Measurements from ENCODE around the gene HOPX.
A peak's percentile ranks its signal among the peaks of the same experiment; 100 is the strongest.
"Not testable (repeated sequence)": the region's sequence is repeated elsewhere in the genome, so short reads cannot be mapped to it uniquely, and the experiment has no call there.

Gene HOPX

DNA sequence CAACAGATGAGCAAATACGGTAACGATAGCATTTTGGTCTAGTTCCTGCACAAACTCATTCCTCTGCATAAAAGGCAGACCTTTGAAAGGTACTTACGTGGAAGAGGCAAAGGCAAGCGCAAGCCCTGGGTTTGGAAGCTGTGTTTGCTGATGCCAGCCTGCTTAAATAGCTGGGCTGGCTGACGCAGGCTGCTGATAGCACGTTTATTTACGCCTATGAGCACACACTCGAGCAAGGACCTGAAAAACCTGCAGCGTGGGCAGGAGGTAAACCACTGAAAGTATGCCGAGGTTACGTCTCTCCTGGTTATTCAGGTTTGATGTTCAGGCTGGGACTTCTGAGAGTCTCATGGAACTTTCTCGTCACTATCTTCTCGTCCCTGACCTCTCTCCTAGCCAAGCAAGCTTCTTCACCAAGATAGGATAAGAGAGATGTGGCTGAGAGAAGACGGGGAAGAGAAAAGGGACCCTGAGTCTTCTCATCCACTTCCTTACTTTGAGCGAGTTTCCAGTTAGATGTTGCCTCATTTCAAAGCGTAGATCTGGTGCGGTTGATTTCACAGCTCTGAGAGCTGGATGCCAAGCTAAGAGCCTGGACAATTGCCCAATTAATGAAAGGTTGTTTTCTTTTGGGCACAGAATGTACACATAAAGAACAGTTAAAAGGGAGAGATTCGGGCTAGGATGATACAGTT, at the start of gene HOPX:
TSS of gene HOPX (minus strand) at position 139 of the 695 bp plus-strand sequence. CDS start 23,480 bp downstream, outside the sequence.
- DNase-seq (ENCODE audit: low read depth in 2 of 2): peak; percentile 54 to 71

DNA sequence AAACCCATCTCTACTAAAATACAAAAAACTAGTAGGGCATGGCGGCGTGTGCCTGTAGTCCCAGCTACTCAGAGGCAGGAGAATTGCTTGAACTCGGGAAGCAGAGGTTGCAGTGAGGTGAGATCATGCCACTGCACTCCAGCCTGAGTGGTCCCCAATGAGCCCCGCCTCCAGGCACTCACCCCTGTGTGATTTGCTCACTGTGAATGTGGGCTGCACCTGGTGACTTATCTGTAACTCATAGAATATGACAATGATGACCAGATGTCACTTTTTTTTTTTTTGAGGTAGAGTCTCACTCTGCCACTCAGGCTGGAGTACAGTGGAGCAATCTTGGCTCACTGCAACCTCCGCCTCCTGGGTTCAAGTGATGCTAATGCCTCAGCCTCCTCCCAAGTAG, 49.0 kb upstream of the HOPX start:
- DNase-seq (ENCODE audit: low read depth in 2 of 2): no peak

DNA sequence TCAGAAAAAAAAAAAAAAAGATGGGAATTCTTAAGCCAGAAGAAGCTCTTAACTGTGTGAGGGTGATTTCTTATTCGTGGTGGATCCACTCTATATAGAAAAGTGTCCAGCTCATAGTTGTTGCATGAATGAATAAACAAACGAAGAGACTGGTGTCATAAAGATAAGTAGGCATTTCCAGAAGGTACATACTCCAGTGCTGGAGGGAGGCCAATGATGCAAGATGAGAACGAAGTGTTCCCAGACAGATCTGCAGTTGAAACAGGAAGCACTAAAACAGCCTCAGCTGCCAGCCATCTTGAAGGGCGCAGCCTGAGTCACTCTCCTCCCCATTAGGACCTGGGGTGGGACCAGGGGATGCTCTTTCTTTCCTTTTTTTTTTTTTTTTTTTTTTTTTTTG, 47.4 kb upstream of the HOPX start:
- no peak for DNase-seq (ENCODE audit: low read depth in 2 of 2)

DNA sequence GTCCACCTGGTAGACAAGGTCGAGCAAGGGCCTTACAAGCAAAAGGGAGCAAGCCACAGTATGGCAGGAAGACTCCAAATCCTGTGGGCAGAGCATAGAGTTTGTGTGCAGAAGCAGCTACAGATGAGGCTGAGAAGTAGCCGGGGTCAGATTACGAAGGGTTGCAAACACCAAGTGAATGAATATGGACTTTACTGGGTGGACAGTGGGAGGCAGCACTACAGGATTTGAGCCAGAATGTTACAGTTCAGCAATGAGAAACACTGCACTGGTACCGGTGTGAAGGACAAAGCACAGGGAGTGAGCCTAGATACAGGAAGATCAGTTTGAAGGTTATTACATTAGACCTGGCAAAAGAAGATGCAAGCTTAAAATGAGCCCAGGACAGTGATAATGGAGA, 46.1 kb upstream of the HOPX start:
- no peak for DNase-seq (ENCODE audit: low read depth in 2 of 2)

GRCh38 chr4:56726593-56726992, 45.5 kb upstream of the HOPX start:
- not testable (repeated sequence) for DNase-seq (ENCODE audit: low read depth in 2 of 2)

- DNase-seq (ENCODE audit: low read depth in 2 of 2): no peak
Observed at GRCh38 chr4:56723659-56724230, 42.6 kb upstream of the HOPX start.

- DNase-seq (ENCODE audit: low read depth in 2 of 2): peak; percentile 34 to 45
Observed at GRCh38 chr4:56723201-56723605, 42.1 kb upstream of the HOPX start.

DNA sequence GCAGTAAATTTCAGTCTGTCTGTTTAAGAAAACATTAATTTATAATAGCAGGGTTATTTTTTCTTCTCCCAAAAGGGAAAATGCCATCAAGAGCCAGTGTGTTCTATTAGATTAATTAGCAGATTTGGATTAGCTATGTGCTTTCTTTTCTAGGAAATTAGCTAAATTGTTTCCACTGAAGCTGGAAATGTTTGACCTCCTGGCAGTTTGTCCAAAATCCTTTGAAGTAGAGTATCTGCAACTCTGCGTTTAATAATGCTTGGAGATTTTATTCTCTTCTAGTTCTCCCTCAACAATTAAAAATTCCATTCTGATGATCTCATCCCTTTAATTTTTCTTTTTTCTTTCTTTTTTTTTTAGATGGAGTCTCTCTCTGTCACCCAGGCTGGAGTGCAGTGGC, 27.1 kb upstream of the HOPX start:
- DNase-seq (ENCODE audit: low read depth in 2 of 2): no peak

DNA sequence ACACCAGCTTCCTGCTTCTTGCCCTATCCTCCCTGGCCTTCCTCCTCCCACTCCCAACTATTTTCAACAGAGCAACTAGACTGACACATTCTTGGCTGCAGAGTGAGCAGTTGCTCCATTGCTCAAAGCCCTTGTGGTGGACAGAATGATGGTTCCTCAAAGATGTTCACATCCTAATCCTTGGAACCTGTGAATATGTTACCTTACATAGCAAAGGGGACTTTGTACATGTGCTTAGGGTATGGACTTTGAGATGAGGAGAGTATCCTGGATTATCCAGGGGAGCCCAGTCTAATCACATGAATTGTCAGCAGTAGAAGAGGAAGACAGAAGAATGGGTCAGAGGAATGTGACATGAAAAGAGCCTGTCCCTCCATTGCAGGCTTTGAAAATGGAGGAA, 24.9 kb upstream of the HOPX start:
- DNase-seq (ENCODE audit: low read depth in 2 of 2): no peak

- DNase-seq (ENCODE audit: low read depth in 2 of 2): no peak
Observed at GRCh38 chr4:56705334-56705733, 24.2 kb upstream of the HOPX start.

- DNase-seq (ENCODE audit: low read depth in 2 of 2): no peak
Observed at GRCh38 chr4:56704089-56704871, 23.2 kb upstream of the HOPX start.

DNA sequence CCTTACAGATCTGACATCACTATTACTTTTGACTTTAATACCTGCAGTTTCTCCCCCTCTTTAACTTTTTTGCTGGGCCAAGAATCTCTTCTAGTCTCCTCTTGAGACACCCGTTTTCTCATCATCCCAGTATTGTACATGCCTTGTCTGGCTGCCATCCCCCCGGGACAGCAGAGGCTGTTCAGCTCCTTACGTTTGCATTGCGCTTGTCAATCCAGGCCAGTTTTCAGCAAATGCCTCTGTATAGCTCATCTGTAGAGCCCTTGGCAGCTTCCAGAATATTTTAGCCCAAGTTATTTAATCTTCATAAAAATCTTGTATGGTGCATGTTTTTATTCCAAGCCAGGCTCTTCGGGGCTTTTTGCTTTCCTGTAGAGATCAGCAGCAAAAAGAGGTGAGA, 22.3 kb upstream of the HOPX start:
- no peak for DNase-seq (ENCODE audit: low read depth in 2 of 2)

DNA sequence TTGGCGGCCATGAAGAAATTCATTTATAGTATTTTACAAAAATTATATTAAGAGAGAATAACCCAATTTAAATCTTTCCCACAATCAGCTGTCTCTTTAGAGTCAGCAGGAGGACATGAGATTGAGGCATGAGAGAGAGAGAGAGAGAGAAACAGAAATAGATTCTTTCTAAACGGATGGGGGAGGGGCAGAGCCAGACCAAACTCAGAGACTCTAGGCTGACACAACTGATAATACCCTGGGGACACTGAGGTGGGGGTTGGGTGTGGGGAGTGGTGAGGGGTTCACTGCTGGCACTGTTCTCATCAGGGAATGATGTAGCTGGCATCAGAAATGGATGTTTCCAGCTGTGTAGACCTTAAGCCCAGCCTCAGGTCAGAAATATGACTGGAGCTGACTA, 20.5 kb upstream of the HOPX start:
- no peak for DNase-seq (ENCODE audit: low read depth in 2 of 2)

- DNase-seq (ENCODE audit: low read depth in 2 of 2): no peak
Observed at GRCh38 chr4:56701161-56701480, 20.0 kb upstream of the HOPX start.

- DNase-seq (ENCODE audit: low read depth in 2 of 2): no peak
Observed at GRCh38 chr4:56699537-56700105, 18.5 kb upstream of the HOPX start.

DNA sequence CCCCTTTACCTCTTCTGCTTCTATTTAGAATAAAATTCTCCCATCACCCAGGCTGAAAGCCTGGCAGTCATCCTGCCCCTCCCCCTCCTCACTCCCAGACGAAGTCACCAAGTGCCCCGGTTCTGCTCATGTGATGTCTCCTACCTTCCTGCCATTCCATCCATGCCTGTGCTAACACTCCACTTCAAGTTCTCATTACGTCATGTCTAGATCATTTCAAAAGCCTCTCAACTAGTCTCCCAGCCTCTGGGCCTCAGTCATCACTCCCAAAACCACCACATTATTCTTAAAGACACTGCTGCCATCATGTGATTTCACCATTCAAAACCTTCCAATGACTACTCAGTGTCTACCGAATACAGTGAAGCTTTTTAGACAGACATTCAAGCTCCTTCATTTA, 17.2 kb upstream of the HOPX start:
- no peak for DNase-seq (ENCODE audit: low read depth in 2 of 2)

GRCh38 chr4:56696056-56696455, 15.0 kb upstream of the HOPX start:
- DNase-seq (ENCODE audit: low read depth in 2 of 2): no peak

- DNase-seq (ENCODE audit: low read depth in 2 of 2): not testable (repeated sequence)
Observed at GRCh38 chr4:56693476-56693875, 12.4 kb upstream of the HOPX start.

DNA sequence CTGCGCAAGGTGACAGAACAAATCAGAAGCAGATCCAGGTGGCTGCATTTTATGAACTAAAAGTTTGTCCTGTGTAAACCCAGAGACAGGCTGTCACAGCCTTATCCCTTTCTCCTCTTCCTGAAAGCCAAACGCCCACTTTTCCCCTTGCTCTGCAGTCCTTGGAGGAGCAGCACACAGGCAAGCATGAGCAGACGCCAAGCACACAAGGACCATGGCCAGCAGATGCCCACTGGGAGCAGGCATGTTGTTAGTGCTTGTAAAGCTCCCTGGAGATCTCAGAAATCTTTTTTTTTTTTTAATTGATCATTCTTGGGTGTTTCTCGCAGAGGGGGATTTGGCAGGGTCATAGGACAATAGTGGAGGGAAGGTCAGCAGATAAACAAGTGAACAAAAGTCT, 11.5 kb upstream of the HOPX start:
- DNase-seq (ENCODE audit: low read depth in 2 of 2): no peak

GRCh38 chr4:56691425-56691824, 10.3 kb upstream of the HOPX start:
- no peak for DNase-seq (ENCODE audit: low read depth in 2 of 2)

DNA sequence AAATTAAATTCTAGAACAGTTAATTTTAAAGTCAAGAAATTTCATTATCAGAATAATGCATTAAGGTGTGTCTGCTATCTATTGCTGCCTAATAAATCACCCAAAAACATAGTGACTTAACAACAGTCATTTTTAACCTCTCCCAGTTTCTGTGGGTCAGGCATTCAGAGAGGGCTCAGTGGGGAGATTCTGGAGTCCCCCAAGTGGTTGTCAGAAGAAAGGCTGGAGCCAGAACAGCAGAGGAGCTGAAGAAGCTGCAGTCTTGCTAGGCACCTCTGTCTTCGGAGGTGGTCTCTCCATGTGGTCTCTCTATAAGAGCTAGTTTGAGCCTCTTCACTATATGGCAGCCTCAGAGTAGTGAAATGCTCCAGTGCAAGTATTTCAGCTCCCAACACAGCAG, 9.3 kb upstream of the HOPX start:
- no peak for DNase-seq (ENCODE audit: low read depth in 2 of 2)

- DNase-seq (ENCODE audit: low read depth in 2 of 2): no peak
Observed at GRCh38 chr4:56689201-56689969, 8.3 kb upstream of the HOPX start.
